ENCODE data around the gene OPRM1.

- TF ChIP-seq CTCF (IDR thresholded peaks at IDR 0.05), result no peak
- TF ChIP-seq EZH2phosphoT487 (IDR thresholded peaks at IDR 0.05), result no peak
Observed at GRCh38 chr6:154039231-154039842, at the start of gene OPRM1.
